ENCODE data around the gene TBC1D8. TPM values are rescaled to one million over a fixed set of nuclear protein-coding genes. Genes with fewer than 3 reads are reported as not detected.

Gene TBC1D8
- total and polyA plus RNA-seq, 2 of the 13 experiments (the other 11 are each of a cell fraction or from before 2014, with no cell fraction given) = 45.1 to 95.4 TPM

DNA sequence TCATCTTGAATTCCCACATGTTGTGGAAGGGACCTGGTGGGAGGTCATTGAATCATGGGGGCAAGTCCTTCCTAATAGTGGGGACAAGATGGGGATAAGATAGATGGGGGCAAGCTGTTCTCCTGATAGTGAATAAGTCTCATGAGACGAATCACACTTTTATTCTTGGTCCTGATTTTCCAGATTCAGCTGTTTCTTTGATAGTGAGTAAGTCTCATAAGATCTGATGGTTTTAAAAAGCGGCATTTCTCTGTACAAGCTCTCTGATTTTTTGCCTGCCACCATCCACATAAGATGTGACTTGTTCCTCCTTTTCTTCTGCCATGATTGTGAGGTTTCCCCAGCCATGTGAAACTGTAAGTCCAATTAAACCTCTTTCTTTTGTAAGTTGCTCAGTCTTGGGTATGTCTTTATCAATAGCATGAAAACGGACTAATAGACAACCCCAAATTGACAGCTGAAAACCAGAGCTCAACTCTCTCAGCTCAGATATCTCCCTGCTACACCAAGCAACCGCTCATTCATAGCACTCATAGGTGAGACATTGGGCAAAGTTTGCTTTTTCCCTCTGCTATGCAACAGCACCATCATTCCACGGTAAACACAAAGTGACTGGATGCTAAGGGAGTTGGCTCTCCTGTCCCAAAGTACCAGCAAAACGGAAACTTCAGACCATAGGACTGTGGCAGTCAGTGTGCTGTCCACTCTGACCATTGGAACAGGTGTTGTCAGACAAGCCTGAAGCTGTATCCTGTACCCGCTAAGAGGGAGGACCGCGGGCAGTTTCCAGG is 44.9 kb upstream of the TBC1D8 start (continued):
- TF ChIP-seq, protein P1, sequence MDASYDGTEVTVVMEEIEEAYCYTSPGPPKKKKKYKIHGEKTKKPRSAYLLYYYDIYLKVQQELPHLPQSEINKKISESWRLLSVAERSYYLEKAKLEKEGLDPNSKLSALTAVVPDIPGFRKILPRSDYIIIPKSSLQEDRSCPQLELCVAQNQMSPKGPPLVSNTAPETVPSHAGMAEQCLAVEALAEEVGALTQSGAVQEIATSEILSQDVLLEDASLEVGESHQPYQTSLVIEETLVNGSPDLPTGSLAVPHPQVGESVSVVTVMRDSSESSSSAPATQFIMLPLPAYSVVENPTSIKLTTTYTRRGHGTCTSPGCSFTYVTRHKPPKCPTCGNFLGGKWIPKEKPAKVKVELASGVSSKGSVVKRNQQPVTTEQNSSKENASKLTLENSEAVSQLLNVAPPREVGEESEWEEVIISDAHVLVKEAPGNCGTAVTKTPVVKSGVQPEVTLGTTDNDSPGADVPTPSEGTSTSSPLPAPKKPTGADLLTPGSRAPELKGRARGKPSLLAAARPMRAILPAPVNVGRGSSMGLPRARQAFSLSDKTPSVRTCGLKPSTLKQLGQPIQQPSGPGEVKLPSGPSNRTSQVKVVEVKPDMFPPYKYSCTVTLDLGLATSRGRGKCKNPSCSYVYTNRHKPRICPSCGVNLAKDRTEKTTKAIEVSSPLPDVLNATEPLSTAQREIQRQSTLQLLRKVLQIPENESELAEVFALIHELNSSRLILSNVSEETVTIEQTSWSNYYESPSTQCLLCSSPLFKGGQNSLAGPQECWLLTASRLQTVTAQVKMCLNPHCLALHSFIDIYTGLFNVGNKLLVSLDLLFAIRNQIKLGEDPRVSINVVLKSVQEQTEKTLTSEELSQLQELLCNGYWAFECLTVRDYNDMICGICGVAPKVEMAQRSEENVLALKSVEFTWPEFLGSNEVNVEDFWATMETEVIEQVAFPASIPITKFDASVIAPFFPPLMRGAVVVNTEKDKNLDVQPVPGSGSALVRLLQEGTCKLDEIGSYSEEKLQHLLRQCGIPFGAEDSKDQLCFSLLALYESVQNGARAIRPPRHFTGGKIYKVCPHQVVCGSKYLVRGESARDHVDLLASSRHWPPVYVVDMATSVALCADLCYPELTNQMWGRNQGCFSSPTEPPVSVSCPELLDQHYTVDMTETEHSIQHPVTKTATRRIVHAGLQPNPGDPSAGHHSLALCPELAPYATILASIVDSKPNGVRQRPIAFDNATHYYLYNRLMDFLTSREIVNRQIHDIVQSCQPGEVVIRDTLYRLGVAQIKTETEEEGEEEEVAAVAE (CRISPR knock-in tag; IDR thresholded peaks at IDR 0.05; ENCODE audit: borderline replicate concordance) = 0 out of 2 replicates have a peak, but pooled peaks have one; percentile 66
- TF ChIP-seq, protein P2, sequence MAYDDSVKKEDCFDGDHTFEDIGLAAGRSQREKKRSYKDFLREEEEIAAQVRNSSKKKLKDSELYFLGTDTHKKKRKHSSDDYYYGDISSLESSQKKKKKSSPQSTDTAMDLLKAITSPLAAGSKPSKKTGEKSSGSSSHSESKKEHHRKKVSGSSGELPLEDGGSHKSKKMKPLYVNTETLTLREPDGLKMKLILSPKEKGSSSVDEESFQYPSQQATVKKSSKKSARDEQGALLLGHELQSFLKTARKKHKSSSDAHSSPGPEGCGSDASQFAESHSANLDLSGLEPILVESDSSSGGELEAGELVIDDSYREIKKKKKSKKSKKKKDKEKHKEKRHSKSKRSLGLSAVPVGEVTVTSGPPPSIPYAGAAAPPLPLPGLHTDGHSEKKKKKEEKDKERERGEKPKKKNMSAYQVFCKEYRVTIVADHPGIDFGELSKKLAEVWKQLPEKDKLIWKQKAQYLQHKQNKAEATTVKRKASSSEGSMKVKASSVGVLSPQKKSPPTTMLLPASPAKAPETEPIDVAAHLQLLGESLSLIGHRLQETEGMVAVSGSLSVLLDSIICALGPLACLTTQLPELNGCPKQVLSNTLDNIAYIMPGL (CRISPR knock-in tag; IDR thresholded peaks at IDR 0.05; ENCODE audit: borderline replicate concordance in 1 of 2, low read depth in 1 of 2) = peak; percentile 42 to 69; a peak in 1 of 4 replicates
- no peak for TF ChIP-seq ZNF496 (CRISPR knock-in tag; IDR thresholded peaks at IDR 0.05; ENCODE audit: insufficient replicate concordance)
- no peak for TF ChIP-seq U2AF1 (optimal IDR thresholded peaks at IDR 0.05; ENCODE audit: low read depth, low read length)
- TF ChIP-seq NONO (IDR thresholded peaks at IDR 0.05) = no peak
- 0 out of 2 replicates have a peak, but pooled peaks have one; percentile 26 for TF ChIP-seq NONO (CRISPR knock-in tag; conservative IDR thresholded peaks at IDR 0.05)
- TF ChIP-seq MEIS2 (CRISPR knock-in tag; IDR thresholded peaks at IDR 0.05) = no peak
- TF ChIP-seq, protein P3, sequence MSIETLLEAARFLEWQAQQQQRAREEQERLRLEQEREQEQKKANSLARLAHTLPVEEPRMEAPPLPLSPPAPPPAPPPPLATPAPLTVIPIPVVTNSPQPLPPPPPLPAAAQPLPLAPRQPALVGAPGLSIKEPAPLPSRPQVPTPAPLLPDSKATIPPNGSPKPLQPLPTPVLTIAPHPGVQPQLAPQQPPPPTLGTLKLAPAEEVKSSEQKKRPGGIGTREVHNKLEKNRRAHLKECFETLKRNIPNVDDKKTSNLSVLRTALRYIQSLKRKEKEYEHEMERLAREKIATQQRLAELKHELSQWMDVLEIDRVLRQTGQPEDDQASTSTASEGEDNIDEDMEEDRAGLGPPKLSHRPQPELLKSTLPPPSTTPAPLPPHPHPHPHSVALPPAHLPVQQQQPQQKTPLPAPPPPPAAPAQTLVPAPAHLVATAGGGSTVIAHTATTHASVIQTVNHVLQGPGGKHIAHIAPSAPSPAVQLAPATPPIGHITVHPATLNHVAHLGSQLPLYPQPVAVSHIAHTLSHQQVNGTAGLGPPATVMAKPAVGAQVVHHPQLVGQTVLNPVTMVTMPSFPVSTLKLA (IDR thresholded peaks at IDR 0.05) = no peak
- 0 out of 2 replicates have a peak, but pooled peaks have one; percentile 36 for TF ChIP-seq KDM1A (CRISPR knock-in tag; IDR thresholded peaks at IDR 0.05)
- TF ChIP-seq, protein P4, sequence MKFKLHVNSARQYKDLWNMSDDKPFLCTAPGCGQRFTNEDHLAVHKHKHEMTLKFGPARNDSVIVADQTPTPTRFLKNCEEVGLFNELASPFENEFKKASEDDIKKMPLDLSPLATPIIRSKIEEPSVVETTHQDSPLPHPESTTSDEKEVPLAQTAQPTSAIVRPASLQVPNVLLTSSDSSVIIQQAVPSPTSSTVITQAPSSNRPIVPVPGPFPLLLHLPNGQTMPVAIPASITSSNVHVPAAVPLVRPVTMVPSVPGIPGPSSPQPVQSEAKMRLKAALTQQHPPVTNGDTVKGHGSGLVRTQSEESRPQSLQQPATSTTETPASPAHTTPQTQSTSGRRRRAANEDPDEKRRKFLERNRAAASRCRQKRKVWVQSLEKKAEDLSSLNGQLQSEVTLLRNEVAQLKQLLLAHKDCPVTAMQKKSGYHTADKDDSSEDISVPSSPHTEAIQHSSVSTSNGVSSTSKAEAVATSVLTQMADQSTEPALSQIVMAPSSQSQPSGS (CRISPR knock-in tag; IDR thresholded peaks at IDR 0.05) = no peak
- TF ChIP-seq, protein P5, sequence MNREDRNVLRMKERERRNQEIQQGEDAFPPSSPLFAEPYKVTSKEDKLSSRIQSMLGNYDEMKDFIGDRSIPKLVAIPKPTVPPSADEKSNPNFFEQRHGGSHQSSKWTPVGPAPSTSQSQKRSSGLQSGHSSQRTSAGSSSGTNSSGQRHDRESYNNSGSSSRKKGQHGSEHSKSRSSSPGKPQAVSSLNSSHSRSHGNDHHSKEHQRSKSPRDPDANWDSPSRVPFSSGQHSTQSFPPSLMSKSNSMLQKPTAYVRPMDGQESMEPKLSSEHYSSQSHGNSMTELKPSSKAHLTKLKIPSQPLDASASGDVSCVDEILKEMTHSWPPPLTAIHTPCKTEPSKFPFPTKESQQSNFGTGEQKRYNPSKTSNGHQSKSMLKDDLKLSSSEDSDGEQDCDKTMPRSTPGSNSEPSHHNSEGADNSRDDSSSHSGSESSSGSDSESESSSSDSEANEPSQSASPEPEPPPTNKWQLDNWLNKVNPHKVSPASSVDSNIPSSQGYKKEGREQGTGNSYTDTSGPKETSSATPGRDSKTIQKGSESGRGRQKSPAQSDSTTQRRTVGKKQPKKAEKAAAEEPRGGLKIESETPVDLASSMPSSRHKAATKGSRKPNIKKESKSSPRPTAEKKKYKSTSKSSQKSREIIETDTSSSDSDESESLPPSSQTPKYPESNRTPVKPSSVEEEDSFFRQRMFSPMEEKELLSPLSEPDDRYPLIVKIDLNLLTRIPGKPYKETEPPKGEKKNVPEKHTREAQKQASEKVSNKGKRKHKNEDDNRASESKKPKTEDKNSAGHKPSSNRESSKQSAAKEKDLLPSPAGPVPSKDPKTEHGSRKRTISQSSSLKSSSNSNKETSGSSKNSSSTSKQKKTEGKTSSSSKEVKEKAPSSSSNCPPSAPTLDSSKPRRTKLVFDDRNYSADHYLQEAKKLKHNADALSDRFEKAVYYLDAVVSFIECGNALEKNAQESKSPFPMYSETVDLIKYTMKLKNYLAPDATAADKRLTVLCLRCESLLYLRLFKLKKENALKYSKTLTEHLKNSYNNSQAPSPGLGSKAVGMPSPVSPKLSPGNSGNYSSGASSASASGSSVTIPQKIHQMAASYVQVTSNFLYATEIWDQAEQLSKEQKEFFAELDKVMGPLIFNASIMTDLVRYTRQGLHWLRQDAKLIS (CRISPR knock-in tag; IDR thresholded peaks at IDR 0.05) = no peak

Data from HepG2 (cell line).